GM19467 (cell line): ENCODE measurements around the gene KLF8.
"Not testable (repeated sequence)": the region's sequence is repeated elsewhere in the genome, so short reads cannot be mapped to it uniquely, and the experiment has no call there.

ENCODE experiments used
- ATAC-seq: cut with Tn5 transposase; IDR thresholded peaks from one replicate; pipeline ENCODE4 v1.9.1; 2021; ENCODE audit warnings: mild to moderate bottlenecking, moderate library complexity; ENCODE audit not compliant: unreplicated experiment

KLF8 gene

GRCh38 chrX:56232221-56233082 is at the start of gene KLF8:
TSS of gene KLF8 (plus strand) at chrX:56232356. CDS start at chrX:56233335, 979 bp downstream.
- ATAC-seq, result peak; percentile 70

GRCh38 chrX:56206945-56207344 is 25.2 kb upstream of the KLF8 start:
- ATAC-seq, result not testable (repeated sequence)

GRCh38 chrX:56211701-56212100 is 20.5 kb upstream of the KLF8 start:
- no peak for ATAC-seq

GRCh38 chrX:56216332-56216731 is 15.8 kb upstream of the KLF8 start:
- ATAC-seq, result no peak

- no peak for ATAC-seq
Measured at GRCh38 chrX:56219700-56220099, 12.5 kb upstream of the KLF8 start.

- no peak for ATAC-seq
Measured at GRCh38 chrX:56221101-56221500, 11.1 kb upstream of the KLF8 start.

- no peak for ATAC-seq
Measured at GRCh38 chrX:56222473-56223000, 9.6 kb upstream of the KLF8 start.

GRCh38 chrX:56226980-56227379 is 5.2 kb upstream of the KLF8 start:
- no peak for ATAC-seq

- ATAC-seq, result no peak
Measured at GRCh38 chrX:56228914-56229313, 3.2 kb upstream of the KLF8 start.

GRCh38 chrX:56231537-56232090 is 542 bp upstream of the KLF8 start:
- no peak for ATAC-seq

- ATAC-seq, result no peak
Measured at GRCh38 chrX:56233100-56233499, 944 bp downstream of the KLF8 start.

- ATAC-seq, result peak; percentile 71
Measured at GRCh38 chrX:56233682-56234081, 1.5 kb downstream of the KLF8 start.

GRCh38 chrX:56248492-56248891 is 16.3 kb downstream of the KLF8 start:
- peak; percentile 85 for ATAC-seq

- no peak for ATAC-seq
Measured at GRCh38 chrX:56253832-56254703, 21.9 kb downstream of the KLF8 start.

- ATAC-seq, result peak; percentile 67
Measured at GRCh38 chrX:56268888-56269287, 36.7 kb downstream of the KLF8 start.

GRCh38 chrX:56278692-56279091 is 46.5 kb downstream of the KLF8 start:
- no peak for ATAC-seq

GRCh38 chrX:56279863-56280262 is 47.7 kb downstream of the KLF8 start:
- ATAC-seq, result no peak

GRCh38 chrX:56281789-56282188 is 49.6 kb downstream of the KLF8 start:
- ATAC-seq, result no peak

- no peak for ATAC-seq
Measured at GRCh38 chrX:56284269-56284668, 52.1 kb downstream of the KLF8 start.

GRCh38 chrX:56288608-56289007 is 56.5 kb downstream of the KLF8 start:
- no peak for ATAC-seq

GRCh38 chrX:56289449-56289848 is 57.3 kb downstream of the KLF8 start:
- ATAC-seq, result no peak
